HG03039 (cell line): ENCODE measurements around the gene DGCR8.
A peak's percentile ranks its signal among the peaks of the same experiment; 100 is the strongest.
"Not testable (repeated sequence)": the region's sequence is repeated elsewhere in the genome, so short reads cannot be mapped to it uniquely, and the experiment has no call there.

Source experiments
- ATAC-seq: cut with Tn5 transposase; IDR thresholded peaks from one replicate; pipeline ENCODE4 v1.9.1; 2021; ENCODE audit warnings: mild to moderate bottlenecking, moderate library complexity; ENCODE audit not compliant: unreplicated experiment

Gene DGCR8

GRCh38 chr22:20065896-20066616 is 14.0 kb upstream of the DGCR8 start:
- no peak for ATAC-seq

- no peak for ATAC-seq
These were observed 13.2 kb upstream of the DGCR8 start for GRCh38 chr22:20066617-20067383.

GRCh38 chr22:20067384-20067682 is 12.7 kb upstream of the DGCR8 start:
- not testable (repeated sequence) for ATAC-seq

GRCh38 chr22:20068640-20069039 is 11.4 kb upstream of the DGCR8 start:
- ATAC-seq: no peak

GRCh38 chr22:20069331-20070042 is 10.6 kb upstream of the DGCR8 start:
- ATAC-seq: no peak

GRCh38 chr22:20071524-20071972 is 8.5 kb upstream of the DGCR8 start:
- ATAC-seq: no peak

- ATAC-seq: no peak
These were observed 3.3 kb upstream of the DGCR8 start for GRCh38 chr22:20076627-20077172.

GRCh38 chr22:20080445-20080775 is 369 bp downstream of the DGCR8 start:
- peak; percentile 46 for ATAC-seq

- ATAC-seq: no peak
These were observed 974 bp downstream of the DGCR8 start for GRCh38 chr22:20080776-20081654.

- ATAC-seq: no peak
These were observed 3.3 kb downstream of the DGCR8 start for GRCh38 chr22:20083157-20083890.

GRCh38 chr22:20083891-20084546 is 4.0 kb downstream of the DGCR8 start:
- no peak for ATAC-seq

- no peak for ATAC-seq
These were observed 4.7 kb downstream of the DGCR8 start for GRCh38 chr22:20084547-20085413.

GRCh38 chr22:20085651-20086050 is 5.6 kb downstream of the DGCR8 start:
- ATAC-seq: no peak

GRCh38 chr22:20086101-20086599 is 6.1 kb downstream of the DGCR8 start:
- ATAC-seq: no peak

GRCh38 chr22:20086763-20087162 is 6.7 kb downstream of the DGCR8 start:
- ATAC-seq: no peak

GRCh38 chr22:20087319-20088262 is 7.5 kb downstream of the DGCR8 start:
- ATAC-seq: no peak

- ATAC-seq: no peak
These were observed 8.2 kb downstream of the DGCR8 start for GRCh38 chr22:20088263-20088648.
